HG02798 (cell line): ENCODE data around the gene RBSN.

Experiments used
- ATAC-seq: cut with Tn5 transposase; IDR thresholded peaks from one replicate; pipeline ENCODE4 v1.9.1; 2021; ENCODE audit warnings: mild to moderate bottlenecking; ENCODE audit not compliant: unreplicated experiment, poor library complexity

RBSN gene

GRCh38 chr3:15102256-15102655, 3.3 kb upstream of the RBSN start:
- no peak for ATAC-seq

- peak; percentile 8 for ATAC-seq
These were observed 583 bp upstream of the RBSN start for GRCh38 chr3:15099364-15100098.

- no peak for ATAC-seq
These were observed 1.1 kb downstream of the RBSN start for GRCh38 chr3:15097891-15098290.

DNA sequence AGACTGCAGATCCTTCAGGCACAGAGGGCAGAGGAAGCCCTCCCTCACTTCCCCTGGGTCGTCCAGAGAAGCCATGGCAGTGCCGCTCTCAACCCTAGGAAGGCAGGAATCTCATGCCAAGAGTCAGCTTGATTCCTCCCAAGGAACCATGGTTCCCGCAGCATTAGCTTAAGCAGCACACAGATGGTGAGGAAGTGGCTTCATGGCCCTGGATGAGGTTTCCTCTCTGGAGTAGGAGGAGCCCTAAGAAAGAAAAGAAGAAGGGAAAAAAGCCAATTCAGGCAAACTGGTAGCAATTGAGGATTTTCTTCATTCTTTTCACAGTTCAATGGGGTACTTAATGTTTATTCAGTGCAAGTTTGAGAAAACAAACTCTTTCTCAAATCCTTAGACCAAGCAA, 2.9 kb downstream of the RBSN start:
- no peak for ATAC-seq

GRCh38 chr3:15094187-15094875, 4.6 kb downstream of the RBSN start:
- ATAC-seq: no peak

DNA sequence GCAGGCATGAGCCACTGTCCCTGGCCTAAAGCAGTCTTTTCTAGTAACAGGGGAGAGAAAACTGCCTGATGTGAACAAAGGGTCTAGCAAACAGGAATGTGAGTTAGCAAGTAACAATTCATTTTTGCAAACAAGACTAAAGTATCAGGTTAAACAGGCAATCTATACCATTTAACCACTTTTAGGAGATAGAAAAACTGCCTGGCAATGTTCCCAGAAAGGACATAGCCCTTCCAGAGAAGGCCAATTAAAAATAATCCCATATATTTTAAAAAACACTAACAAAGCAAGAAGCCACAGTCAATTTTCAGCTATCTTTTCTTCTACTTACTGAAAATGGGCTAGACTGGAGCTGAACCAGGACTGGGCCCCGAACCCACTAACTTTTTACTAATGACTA, 6.3 kb downstream of the RBSN start:
- no peak for ATAC-seq

DNA sequence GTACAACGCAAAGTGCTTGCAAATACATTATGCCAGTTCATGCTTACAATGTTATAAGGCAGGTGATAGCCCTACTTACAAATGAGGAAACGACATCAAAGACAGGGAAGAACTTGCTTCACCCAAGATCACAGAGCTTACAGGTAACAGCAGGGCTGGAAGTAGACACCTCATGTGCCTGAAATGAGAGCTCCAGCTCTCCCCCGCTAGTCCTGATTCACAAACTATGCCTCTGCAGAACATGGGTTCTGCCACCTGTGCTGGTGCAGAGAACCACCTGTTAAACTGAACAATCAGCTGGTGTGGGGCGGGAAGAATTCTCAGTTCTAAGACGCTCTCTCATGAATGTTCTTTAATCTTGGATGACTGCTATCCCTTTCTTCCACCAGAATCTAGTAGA, 7.4 kb downstream of the RBSN start:
- no peak for ATAC-seq

GRCh38 chr3:15089201-15089600, 9.7 kb downstream of the RBSN start:
- no peak for ATAC-seq

- ATAC-seq: no peak
These were observed 12.2 kb downstream of the RBSN start for GRCh38 chr3:15086699-15087098.

GRCh38 chr3:15086263-15086662, 12.7 kb downstream of the RBSN start:
- ATAC-seq: no peak

DNA sequence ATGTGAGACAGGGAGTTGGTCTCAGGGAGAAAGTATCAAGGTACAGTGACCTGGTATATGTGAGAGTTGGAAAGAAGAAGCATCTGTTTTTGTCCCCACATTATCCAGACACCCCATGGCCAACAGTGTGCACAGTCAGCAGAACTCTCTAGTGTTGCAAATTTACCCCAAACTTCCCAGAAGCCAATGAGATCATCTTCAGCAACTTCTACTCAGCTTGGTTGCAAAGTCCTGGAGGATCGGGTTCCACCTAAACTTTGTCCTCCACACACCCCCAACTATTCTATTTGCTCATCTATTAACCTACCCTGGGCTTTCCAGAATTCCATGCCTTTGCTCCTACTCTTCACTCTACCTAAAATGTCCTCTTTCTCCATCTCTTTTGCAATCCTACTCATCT, 15.7 kb downstream of the RBSN start:
- ATAC-seq: no peak

- no peak for ATAC-seq
These were observed 16.8 kb downstream of the RBSN start for GRCh38 chr3:15081960-15082664.

DNA sequence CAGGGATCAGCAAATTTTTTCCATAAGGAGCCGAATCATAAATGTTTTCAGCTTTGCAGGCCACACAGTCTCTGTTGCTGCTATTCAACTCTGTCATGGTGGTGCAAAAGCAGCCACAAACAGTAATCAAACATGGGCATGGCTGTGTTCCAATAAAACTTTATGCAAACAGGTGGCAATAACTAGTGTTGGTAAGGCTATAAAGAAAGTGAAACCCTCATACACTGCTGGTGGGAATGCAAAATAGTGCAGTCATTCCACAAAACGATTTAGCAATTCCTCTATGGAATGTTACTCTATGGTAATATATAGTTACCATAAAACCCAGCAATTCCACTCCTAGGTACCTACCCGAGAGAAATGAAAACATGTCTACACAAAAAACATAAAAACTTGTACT, 19.9 kb downstream of the RBSN start:
- no peak for ATAC-seq

- no peak for ATAC-seq
These were observed 24.4 kb downstream of the RBSN start for GRCh38 chr3:15074500-15074899.

GRCh38 chr3:15071699-15072098, 27.2 kb downstream of the RBSN start:
- no peak for ATAC-seq

- no peak for ATAC-seq
These were observed 29.5 kb downstream of the RBSN start for GRCh38 chr3:15069441-15069840.

DNA sequence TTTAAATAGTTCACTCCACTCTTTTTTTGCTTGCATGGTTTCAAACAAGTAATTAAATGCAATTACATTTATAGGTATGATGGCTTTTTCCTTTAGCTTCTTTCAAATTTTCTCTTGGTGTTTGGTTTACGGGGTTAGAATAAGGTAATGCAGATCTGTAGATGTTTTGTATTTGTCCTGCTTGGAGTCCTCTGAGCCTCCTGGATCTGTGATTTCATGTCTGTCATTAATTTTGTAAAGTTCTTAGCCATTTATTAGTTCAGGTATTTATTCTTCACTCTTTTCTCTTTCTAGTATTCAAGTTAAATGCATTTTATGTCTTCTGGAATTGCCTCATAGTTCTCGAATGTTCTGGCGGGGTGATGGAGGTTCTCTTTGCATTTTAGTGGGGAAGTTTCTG, 32.5 kb downstream of the RBSN start:
- no peak for ATAC-seq

- ATAC-seq: no peak
These were observed 33.4 kb downstream of the RBSN start for GRCh38 chr3:15065550-15066007.

DNA sequence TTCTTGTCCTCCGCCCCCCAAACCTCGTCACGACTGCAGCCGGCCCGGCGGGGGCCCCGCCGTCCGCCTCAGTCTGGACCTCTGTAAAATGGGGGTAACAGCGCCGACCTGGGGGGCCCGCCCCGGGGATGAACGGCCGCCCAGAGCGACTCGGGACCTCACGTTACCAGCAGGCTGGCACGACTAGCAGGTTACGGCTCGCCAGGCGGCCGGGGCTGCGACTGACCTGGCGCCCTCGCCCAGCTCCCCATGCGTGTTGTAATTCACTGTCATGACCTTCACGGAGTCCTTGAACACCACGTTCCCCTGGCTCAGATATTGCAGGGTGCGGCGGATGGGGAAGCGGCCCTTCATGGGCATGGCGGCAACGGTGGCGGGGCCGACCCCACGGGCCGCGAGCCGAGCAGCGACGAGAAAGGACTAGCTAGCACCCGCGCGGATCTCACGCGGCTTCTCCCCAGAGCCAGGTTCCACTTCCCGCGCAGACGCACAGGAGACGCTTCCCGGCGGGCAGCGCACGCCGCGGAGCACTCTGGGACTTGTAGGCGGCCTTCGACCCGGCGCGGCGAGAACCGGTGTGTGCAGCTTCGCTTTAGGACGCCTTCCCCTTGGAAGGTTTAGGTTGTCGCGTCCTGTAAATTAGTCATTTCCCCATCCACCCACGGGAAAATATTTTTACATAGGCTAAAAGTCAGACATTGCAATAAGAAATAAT, 34.0 kb downstream of the RBSN start, which contains the start of gene MRPS25:
Gene MRPS25, minus strand, starts transcription at position 481 of the 715 bp plus-strand sequence. Its CDS starts 121 bp downstream, at position 360.
- ATAC-seq: peak; percentile 98

GRCh38 chr3:15064299-15064834, 34.6 kb downstream of the RBSN start:
- ATAC-seq: peak; percentile 14
